HG03103 (cell line): ENCODE data around the gene UNC50.
A peak's percentile ranks its signal among the peaks of the same experiment; 100 is the strongest.

Source experiments
- ATAC-seq: cut with Tn5 transposase; IDR thresholded peaks from one replicate; pipeline ENCODE4 v1.9.1; 2021; ENCODE audit warnings: low read depth; ENCODE audit not compliant: unreplicated experiment

Gene UNC50

DNA sequence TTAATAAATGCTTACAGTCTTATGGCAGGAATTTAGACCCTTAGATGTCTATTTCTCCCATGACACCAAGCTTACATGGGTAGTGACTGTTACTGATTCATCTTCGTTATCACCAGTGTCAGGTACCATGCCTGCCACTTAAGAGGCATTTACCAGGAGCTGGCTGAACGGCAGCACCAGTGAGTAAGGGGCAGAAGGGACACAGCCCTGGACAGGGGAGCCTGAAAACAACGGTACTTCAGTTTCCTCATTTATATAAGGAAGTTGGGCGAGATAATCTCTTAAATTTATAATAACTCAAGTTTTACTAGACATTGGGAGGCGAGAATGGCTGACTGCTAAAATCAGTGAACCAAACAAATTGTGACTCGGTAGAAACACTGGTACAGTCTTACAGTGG lies 1.3 kb upstream of the UNC50 start:
- no peak for ATAC-seq

DNA sequence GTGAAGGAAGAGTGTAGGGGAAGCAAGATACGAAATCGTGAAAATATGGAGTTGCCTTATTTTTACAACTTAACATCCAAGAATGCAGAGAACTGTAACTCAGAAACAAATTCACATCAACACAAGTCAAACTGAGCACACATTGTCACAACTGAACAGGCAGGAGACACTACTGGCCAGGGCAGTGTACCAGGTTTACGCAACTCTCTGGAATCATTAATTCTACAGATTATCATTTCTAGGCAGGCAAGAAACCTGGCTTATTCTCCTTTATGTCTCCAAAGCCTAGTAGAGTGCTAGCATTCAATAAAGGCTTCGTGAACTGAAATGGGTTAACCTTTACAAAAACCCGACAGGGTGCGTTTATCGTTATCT lies 661 bp upstream of the UNC50 start:
- ATAC-seq: no peak

DNA sequence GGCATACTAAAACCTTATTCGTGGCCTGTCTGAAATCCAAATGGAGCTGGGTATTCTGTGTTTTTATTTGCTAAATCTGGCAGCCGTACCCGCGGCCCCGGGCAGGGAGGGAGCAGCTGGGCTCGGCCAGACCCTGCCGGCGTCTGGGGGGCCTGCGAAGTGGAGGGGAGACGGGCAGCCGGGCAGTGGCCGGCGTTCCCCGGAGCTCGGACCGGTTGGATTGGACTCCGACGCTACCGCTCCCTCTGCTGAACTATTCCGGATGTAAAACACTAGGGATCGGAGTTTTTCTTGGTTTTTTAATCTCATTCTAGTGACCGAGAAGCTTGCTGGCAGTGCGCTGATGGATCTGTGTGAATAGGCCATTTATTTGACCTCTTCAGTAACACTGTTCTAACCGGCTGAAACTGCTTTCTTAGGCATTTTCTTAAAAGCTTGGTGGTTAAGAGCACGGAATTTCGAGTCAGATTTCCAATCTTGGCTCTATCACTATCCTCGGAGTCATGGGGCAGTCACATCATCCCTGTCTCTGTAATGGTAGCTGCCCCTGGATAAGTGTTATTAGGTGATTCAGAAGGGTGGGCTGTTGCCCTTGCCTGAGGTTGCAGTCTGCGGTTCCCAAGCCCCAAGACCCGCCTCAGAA lies 694 bp downstream of the UNC50 start:
- no peak for ATAC-seq

DNA sequence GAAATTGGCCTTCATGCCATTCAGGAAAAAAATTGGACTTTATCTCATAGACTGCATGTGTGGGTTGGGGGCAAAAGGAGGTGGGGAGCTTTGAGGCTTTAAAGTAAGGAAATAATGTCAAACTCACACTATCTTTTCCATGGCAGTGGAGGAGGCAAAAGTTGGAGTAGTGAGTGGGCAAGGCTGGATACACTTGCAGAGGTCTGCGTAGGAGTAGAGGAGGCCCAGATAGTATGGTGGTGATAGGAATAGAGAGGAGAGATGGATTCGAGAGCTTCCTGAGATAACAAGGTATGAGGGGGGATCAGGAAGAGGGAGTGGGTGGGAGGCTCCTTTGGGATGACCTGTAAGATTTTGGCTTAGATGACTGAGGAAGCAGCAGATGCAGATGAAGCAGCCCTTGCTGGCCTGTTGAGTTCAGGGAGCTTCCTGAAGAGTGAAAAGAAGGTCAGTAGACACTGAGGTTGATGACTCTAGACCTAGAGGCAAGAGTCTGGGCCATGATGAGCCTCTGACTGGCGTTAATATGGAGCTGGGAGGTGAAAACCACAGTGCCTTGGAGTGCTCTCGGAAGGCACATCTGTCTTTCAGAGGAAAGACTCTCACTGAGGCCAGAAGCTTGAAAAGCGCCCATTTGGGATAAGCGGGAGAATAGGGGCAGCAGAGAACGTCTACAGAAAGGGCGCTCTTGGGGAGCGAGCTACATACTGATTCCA lies 5.8 kb downstream of the UNC50 start:
- no peak for ATAC-seq

DNA sequence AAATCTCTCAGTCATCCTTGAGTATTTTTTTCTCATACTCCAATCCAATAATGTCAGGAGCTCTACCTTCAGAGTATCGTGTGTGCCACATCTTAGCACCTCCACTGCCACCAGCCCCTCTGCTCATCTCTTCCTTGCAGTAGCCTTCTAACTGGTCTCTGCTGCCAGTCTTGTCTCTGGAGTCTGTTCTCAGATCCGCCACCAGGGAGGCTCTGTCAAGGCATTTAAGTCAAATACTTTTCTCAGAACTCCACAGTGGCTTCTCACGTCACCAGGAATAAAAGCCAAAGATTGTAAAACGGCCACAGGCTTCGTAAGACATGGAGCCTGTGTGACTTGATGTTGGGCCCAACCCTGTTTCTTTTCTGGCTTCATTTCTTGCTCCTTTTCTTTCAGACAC lies 7.1 kb downstream of the UNC50 start:
- no peak for ATAC-seq

DNA sequence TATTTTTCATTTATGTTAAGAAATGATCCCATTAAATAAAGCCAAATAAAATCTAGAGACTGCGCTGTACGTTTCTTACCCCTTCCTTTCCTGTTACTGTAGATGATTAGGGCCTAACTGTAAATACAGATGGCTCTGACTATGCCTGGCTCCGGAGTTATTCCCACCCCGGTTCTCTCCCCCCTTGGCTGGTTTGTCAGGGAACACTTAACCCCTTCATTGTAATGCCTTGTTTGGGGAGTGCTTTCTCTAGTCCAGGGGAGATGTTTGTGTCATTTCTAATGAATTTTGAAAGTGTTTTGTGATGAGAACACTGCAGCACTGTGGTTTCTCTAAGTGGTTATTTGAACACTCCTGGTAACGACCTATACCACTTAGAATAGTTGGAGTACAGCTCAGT lies 8.8 kb downstream of the UNC50 start:
- no peak for ATAC-seq

DNA sequence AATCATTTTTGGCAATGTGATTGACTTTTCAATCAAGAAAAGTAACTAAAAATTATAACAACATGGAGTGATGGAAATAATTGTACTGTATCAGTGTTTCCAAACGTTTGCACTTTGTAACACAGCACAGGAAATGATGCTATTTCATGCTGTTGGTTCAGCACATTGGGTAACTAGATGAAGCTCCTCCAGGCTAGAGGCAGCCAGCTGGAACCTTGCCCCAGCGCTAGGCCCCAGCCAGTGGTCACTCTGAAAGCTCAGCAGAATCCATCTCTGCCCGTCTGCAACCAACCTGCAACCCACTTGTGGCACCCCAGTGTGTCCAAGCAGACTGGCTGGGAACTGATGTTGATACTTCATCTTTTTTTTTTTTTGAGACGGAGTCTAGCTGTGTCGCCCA lies 15.3 kb downstream of the UNC50 start:
- ATAC-seq: no peak

DNA sequence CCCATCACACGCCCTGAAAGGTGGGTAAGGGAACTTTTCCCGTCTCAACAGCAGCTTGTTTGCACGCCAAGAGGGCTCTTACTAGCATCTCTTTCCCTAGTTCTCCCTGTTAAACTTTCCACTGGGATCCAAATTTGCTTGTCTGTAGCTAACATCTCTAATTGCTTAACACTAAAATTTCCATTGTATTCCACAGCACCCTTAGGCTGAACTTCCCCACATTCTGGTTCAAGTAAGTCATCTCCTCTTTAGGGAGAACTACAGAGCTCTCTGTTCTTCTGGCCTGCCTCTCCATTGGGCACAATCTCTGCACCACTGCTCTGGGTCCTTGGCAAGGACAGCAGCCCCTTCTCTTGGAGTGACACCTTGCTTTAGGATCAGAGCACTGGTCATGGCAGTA lies 24.0 kb downstream of the UNC50 start:
- no peak for ATAC-seq

DNA sequence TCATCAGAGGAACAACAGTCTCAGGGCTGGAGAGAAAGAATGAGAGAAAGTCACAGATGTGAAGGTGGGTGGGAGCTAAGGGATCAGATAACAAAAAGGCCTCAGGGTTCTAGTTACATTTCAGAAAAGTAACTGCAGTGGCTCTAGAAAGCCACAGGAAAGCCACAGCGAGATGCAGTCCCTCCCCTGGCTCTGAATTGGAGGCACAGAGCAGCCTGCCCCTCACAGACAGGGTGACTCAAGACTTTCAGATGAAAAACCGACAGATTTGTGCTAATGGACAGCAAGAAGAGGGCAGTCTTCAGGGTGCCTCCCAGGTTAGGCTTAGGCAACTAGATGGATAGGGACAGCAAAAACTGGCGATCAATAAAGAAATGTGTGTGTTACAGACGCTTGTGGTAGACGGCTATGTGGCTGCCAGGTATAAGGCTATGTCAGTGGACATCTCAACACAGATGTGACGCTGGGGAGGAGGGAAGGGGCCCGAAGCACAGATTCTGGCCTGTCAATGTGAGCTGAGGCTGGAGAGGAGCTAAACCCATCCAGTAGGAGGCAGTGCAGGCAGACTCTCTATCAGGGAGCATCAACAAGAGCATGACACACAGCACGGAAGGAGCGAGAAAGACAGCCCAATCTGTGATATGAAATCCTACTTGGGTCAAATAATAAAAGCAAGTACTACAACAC lies 26.2 kb downstream of the UNC50 start:
- ATAC-seq: no peak

DNA sequence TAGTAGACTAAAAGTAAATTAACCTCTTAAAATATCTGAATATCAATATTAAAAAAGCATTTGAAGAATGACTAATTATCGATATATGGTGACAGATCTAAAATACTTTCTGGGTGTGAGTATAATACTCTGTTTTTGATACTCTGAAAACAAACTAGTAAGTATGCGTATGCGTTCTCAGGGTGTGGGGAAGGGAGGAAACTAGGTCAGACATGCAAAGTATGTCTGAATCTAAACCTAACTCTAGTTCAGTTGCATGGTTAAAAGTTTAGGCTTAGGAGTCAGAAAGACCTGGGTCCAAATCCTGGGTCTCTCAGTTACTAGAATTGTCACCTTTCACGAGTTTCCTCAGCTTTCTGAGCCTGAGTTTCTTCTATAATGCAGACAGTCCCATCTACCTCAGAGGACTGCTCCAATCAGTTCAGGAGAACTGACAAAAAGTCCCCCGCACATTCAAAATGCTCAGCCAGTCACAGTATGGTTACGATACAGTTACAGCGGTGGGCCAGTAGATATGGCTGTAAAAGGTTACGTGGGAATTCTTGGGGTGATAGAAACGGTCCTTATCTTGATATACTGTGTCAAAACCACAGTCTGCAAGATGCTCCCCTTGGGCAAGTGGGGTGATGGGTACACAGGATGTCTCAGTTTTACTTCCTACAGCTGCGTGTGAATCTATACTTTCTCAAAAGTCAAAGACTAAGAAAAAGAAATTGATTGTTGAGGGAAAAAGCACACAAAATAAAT lies 29.2 kb downstream of the UNC50 start:
- peak; percentile 63 for ATAC-seq

DNA sequence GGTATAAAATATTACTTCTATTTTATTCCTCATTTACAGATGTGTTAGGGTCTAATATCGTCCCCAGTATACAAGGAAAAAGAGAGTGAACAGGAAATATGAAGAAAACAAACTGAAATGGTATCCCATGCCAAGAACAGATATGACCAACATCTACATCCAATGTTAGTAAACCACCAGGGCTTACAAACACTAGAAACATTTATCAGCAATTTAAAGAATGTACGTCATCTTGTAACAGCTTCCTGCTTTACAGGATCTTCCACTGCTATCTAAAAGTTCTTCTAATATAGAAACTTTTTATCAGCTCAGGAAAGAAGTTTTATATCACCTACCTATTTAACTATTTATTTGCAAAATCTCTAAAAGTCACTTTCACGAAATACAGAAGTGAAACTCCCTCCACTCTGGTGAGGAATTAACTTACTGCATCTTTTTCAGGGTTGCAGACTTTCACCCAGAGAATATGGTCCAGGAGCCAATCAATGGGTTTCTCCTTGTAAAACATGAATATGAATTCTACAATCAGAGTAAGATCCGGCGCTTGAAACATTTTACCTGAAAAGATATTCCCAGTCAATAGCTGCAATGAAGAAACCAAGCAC lies 35.2 kb downstream of the UNC50 start:
- no peak for ATAC-seq

DNA sequence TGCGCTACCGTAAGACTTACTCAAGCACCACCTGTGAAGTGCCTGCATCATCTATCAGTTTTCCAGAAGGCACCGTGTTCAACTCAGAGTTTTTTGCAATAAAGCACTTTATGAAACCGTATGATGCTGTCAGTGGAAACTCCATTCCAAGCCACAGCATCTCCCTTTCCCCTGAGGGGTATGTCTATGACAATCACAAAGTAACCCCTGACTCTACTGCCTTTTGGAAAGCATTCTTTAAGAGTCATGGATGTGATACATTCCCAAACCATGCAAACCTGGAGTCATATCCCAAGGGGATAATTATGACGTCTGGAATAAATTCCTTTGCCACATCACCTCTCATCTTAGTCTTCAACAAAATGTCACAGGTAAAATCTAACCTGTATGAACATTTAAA lies 39.2 kb downstream of the UNC50 start:
- ATAC-seq: no peak

DNA sequence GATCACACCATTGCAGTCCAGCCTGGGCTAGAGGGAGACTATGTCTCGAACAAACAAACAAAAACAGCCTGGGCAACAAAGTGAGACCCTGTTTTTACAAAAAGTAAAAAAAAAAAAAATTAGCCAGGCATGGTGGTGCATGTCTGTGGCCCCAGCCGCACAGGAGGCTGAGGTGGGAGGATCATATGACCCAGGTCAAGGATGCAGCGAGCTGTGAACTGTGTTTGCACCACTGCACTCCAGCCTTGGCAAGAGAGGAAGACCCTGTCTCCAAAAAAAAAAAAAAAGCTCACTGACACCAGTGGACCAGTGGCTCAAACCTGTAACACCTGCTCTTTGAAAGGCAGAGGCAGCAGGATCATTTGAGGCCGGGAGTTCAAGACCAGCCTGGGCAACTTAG lies 40.1 kb downstream of the UNC50 start:
- ATAC-seq: no peak

DNA sequence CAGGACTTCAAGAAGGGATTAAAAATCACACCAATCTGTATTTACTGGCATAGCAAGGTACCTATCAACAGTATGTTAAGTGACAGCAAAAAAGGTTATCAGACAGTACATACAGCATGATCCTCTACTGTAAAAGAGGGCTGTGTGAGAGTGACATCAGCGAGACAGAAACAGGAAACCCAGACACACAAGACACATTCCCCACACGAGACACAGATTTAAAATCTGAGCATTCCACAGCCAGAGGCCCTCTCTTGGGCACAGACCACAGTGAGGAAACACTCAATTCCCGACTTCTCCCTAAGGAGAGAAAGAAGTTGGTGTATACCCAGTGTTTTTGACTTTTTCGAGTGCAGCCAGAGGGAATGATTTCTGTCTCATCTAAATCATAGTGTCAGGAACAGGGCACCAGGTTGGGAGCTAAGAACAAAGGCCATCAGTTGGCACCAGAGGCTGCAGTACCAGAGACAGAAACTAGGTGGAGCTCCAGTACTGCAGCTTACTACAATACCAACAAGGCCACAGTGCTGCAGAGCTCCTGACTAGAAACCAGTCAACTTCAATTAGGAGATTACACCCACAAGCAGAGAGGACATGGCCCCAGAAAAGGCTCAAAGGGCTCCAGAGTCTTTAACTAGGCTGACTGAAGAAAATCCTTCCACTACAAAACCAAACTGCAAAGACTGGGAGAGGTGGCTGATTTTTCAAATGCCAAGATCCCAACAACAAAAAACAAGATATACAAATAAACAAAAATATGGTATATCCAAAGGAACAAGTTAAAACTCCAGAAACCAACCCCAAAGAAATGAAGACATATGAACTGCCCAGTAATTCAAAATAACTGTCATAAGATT lies 41.0 kb downstream of the UNC50 start:
- ATAC-seq: no peak

DNA sequence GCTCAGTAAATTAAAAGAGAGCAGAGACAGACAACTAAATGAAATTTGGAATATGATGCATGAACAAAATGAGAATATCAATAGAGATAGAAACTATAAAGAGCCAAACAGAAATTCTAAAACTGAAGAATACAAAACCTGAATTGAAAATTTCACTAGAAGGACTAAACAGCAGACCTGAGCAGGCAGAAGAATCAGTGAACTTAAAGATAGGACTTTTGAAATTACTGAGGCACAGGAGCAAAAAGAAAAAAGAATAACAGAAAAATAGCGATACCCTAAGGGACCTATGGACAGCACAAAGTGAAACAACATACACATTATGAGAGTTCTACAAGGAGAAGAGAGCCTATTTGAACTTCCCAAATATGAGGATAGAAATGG lies 41.6 kb downstream of the UNC50 start:
- no peak for ATAC-seq

DNA sequence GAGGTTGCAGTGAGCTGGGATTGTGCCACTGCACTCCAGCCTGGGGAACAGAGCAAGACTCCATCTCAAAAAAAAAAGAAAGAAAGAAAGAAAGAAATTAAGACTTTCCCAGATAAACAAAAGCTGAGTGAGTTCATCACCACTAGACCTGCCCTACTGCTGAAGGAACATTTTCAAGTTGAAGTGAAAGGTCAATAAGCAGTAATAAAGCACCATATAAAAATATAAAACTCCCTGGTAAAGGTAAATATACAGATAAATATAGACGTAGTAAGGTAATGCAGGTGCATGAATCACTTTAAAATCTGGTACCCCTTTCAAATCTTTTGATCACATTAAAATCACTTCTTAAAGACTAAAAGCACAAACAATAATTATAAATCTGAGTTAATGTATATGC lies 42.6 kb downstream of the UNC50 start:
- no peak for ATAC-seq

DNA sequence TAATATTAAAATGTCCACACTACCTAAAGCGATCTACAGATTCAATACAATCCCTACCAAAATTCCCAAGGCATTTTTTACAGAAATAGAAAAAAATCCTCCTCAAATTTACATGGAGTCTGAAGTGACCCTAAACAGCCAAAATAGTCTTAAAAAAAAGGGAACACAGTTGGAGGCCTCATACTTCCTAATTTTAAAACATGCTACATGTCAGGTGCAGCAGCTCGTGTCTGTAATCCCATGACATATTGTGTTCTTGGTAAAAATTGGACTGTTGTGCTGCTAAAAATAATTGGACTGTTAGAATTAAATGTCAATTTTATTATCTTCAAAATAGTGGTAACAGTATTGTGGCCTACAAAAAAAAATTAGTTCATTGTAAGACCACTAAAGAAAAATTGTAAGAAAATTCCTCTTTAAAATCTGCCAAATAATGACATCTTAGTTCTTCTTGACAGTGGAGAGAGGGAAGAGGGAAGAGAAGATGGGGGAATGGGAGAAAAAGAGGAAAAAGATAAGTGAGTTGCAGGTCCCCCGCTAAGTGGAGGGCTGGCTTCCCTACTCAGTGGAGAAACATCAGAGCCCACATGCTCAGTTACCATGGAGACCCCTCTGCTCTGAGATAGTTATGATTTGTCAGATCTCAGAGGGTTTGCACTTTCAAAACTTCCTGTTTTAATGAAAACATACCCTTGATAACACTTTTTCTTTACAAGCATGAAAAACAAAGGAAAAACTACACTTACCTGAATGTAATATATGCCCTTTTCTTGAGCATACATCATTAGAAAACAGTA lies 46.5 kb downstream of the UNC50 start:
- no peak for ATAC-seq

DNA sequence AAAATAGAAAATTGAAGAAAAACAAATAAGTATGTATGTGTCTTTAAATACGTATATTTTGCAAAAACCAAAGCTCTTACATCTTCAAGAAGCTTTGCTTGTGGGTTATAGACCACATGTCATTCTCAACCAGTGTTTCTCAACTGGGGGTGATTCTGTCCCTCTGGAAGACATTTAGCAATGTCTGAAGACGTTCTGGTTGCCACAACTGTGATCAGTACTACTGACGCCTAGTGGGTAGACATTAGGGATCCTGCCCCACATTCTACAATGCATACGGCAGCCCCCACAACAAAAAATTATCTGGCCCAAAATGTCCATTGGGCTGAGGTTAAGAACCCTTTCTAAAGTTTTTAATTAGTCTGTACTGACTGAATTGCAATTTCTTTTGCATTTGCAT lies 48.4 kb downstream of the UNC50 start:
- ATAC-seq: no peak

DNA sequence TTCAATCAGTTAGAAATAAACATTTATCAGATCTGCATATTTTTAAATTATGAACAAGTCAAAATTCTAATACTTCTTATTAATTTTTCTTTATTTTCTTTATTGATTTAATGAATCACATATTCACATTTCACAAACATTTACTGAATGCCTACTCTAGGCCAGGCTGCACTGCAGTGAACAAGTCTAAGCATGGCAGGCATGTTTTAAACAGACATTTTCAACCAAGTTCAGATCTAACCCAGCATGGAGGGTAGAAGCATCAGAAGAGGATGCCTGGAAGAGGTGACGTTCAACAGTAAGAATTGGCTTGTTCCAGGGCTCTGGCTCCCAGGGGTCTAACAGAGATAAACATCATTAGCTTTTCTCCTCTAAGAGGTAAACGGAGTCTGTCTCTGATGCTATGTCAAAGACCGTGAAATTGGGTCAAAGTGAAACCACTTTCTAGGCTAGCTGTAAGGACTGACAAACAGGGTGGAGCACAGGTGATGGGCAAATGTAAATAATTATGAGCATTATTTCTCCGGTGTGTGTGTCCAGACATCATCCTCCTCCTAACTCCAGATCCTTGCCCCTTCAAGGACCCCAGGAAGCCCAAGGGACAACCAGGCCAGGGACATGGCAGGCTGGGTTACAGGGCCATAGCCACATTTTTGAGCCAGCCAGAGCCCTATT lies 50.6 kb downstream of the UNC50 start:
- ATAC-seq: no peak
